Stimulated activated CD4-positive, alpha-beta T cell treated with anti-CD3 and anti-CD28 coated beads, Interleukin-15, amount 100 ng/mL, for 1 hour (primary cell): Measurements from ENCODE around the gene IPO4.

Experiments
- DNase-seq, 2 donors: peaks; one replicate each; pipeline ENCODE4 v3.0.0-alpha.2; 2020; ENCODE audit warnings: low read depth in 1 of 2, low spot score in 1 of 2

The IPO4 gene

DNA sequence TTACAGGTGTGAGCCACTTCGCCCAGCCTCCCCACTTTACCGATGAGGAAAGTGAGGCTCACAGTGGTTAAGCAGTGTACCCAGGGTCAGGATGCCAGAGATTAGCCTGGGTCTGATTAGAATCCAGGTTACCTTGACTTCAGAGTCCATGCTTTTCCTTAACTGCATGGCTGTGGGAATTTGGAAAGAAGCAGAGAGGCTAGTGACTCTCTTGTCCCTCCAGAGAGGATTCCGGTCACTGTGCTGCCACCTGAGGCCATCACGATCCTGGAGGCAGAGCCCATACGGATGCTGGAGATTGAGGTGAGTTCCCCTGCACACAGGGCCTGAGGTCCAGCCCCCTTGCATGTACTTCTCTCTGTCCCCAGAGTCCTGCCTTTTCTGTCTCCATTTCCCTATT lies 12.0 kb downstream of the IPO4 start:
- DNase-seq, result no peak

- no peak for DNase-seq
Observed at GRCh38 chr14:24172871-24173281, 15.7 kb downstream of the IPO4 start.

GRCh38 chr14:24172261-24172860 lies 16.3 kb downstream of the IPO4 start:
- DNase-seq, result no peak

- DNase-seq, result peak; percentile 41 to 47
Observed at GRCh38 chr14:24171422-24172260, 17.0 kb downstream of the IPO4 start, which contains the start of gene REC8. Gene REC8, plus strand, starts transcription at chr14:24172080. Its CDS starts 473 bp downstream, at chr14:24172553.

DNA sequence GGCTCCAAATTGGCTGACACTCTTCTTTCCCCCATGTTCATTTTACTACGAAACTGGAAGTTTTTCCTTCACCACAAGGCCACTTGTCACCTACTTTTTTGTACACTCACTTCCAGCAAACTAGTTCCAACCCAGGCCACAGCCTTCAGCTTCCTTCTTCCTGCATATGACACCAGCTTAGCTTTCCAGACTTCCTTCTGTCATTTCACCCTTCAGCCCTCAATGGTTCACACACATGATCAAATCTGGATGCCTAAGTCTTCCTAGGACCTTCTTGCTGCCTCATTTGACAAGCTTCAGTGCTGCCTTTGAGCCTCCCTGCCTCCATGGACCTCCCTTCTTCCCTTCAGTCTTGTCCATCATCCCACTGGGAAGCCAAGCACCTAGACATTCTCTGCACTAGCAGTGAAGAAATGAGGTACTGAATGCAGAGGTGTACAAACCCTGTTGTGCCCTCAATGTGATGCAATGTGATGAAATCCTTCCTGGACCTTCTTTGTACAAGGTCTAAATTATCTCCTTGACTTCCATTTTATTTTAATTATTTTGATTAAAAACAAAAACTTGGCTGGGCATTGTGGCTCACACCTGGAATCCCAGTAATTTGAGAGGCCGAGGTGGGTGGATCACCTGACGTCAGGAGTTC lies 21.0 kb downstream of the IPO4 start:
- no peak for DNase-seq

- DNase-seq, result no peak
Observed at GRCh38 chr14:24165785-24166184, 22.8 kb downstream of the IPO4 start.

GRCh38 chr14:24164518-24164991 lies 24.1 kb downstream of the IPO4 start:
- DNase-seq, result no peak

GRCh38 chr14:24162093-24162492 lies 26.5 kb downstream of the IPO4 start:
- no peak for DNase-seq

DNA sequence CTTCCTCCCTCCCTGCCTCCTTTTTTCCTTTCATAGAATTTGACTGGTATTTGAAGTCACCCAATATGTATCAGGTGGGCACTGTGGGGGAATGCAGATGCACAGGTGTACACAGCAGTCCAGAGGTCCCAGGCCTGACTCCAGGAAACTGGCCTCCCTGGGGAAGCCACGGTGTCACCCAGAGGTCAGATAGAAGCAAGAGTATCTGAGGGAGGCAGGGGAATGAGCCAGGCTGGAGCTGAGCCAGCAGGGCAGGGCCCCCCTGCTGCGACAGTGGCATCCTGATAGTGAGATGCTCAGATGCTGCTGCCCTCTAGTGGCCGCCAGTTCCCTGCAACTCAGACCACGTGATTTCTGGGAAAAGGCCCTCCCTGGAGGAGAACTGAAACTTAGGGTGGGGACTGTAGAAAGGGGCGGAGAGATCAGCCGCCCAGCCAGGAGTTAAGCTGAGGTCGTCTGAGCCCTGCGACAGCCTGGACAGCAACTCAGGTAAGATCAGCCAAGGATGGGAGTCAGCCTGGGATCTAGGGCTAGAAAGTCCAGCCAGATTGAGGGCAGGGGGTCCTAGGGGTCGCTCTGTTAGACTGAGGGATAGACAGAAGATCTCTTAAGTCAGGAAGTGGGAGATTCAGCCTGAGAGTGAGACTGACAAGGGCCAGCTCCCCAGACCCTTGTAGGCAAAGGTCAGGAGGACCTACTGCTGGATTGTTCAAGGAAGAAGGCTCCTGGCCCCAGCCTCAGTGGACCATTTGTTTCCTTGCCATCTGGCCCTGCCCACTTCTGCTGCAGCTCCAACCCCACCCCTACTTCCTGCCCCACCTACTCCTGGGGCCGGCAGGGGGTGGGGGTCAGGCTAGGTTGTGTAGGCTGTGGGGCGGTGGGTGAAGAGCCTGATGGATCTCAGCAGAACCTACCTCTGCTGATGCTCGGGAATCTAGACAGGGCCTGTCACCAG lies 27.5 kb downstream of the IPO4 start, which contains the start of gene IRF9:
IRF9 (plus strand) TSS at position 416 of the 955 bp plus-strand sequence. CDS start 880 bp downstream, outside the sequence.
- DNase-seq, result peak; percentile 95 to 96

DNA sequence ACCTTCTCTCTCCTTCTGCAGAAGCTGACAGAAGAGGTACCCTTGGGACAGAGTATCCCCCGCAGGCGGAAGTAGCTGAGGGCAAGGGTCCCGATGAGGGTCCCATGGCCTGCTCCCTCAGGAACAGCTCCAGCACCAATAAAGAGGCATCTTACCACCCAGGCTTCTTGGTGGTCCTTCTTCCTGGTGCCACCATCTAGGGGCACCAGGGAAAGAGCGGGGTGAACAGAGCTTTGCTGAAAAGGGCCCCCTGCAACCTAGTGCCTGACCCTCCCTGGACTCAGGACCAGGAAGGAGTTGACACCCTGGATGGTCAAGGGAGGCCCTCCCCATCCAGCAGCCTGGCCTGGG lies 28.1 kb downstream of the IPO4 start:
- DNase-seq, result no peak

GRCh38 chr14:24159777-24160498 lies 28.7 kb downstream of the IPO4 start:
- DNase-seq, result no peak

DNA sequence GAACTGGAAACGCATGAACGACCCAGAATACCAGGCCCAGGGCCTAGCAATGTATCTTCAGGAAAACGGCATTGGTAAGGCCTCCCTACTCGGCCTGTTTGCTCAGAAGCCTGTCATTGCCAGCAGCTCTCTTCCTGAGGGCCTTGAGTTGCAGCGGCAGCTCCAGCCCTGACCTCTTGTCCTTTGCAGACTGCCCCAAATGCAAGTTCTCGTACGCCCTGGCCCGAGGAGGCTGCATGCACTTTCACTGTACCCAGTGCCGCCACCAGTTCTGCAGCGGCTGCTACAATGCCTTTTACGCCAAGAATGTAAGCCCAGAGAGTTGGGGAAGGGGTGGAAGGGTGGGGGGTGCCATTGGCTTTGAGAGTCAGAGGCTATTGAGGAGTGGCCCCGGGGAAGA lies 31.3 kb downstream of the IPO4 start:
- DNase-seq, result no peak

GRCh38 chr14:24156840-24157239 lies 31.8 kb downstream of the IPO4 start:
- DNase-seq, result no peak

DNA sequence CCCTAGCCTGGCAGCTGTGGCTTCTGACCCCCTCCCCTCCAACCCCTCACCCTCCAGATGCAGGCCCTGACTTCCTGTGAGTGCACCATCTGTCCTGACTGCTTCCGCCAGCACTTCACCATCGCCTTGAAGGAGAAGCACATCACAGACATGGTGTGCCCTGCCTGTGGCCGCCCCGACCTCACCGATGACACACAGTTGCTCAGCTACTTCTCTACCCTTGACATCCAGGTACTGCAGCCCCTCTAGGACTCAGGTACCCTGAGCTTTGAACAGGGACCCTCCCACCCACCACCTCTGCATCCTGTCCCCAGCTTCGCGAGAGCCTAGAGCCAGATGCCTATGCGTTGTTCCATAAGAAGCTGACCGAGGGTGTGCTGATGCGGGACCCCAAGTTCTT lies 33.5 kb downstream of the IPO4 start:
- no peak for DNase-seq

- DNase-seq, result no peak
Observed at GRCh38 chr14:24151404-24152080, 37.1 kb downstream of the IPO4 start.

DNA sequence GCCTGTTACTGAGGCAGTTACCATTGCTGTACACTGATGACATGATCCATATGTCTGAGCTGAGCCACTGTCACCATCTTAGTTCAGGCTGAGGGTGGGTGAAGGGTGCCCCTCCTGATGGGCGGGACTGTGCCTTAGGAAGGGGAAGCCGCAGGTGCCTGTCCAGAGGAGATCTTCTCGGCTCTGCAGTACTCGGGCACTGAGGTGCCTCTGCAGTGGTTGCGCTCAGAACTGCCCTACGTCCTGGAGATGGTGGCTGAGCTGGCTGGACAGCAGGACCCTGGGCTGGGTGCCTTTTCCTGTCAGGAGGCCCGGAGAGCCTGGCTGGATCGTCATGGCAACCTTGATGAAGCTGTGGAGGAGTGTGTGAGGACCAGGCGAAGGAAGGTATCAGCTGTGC lies 37.6 kb downstream of the IPO4 start:
- DNase-seq, result no peak

GRCh38 chr14:24150567-24150966 lies 38.0 kb downstream of the IPO4 start:
- no peak for DNase-seq

GRCh38 chr14:24150061-24150460 lies 38.6 kb downstream of the IPO4 start:
- no peak for DNase-seq

DNA sequence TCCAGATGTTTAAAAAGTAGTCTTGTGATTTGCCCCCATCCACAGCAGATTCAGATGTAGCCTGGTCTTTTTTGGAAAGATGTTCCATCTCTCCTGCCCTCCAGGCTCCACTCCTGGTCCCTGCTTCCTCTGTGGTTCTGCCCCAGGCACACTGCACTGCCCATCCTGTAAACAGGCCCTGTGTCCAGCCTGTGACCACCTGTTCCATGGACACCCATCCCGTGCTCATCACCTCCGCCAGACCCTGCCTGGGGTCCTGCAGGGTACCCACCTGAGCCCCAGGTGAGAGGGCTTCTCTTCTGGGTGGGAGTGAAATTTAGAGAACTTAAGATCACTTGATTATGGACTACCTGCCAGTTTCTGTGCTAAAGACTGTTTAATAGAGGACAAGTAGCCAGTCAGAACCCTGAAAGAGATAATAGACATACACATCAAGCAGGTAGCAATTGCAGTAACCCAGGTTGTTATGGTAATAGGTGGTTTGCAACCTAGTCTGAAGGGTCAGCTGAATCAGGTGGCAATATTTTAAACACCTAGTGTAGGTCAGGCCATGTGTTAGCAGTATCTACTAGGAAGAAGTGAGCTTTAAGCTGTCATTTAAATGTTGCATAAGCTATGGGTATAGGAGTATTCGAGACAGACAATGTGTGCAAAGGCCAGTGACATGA lies 39.2 kb downstream of the IPO4 start:
- DNase-seq, result no peak
